Body of pancreas (tissue), 4 donors: Measurements from ENCODE around the gene PRC1. TPM values are rescaled to one million over a fixed set of nuclear protein-coding genes. Genes with fewer than 3 reads are reported as not detected.

Source experiments
- ATAC-seq: fragments of 150-250 bp; one replicate; pipeline ENCODE4 v1.9.1; 2016
- DNase-seq, 4 donors: peaks; one replicate each; pipeline ENCODE4 v3.0.0-alpha.2; 2019
- H3K27ac ChIP-seq, 4 donors: fragments of 200-600 bp; sonication (generic); 1 replicate in 3 of 4; 2 replicates in 1 of 4; pipeline versions ENCODE4 v1.5.1 to v1.6.1; 2016 to 2019; ENCODE audit warnings: mild to moderate bottlenecking in 1 of 4, mixed read lengths in 1 of 4, moderate library complexity in 1 of 4
- H3K27me3 ChIP-seq, 2 donors: fragments of 200-600 bp; sonication (generic); one replicate each; pipeline ENCODE4 v1.6.0; 2016; ENCODE audit warnings: mild to moderate bottlenecking in 1 of 2
- H3K36me3 ChIP-seq, 2 donors: fragments of 200-600 bp; sonication (generic); replicated peaks in 1 of 2; 2 replicates each; pipeline ENCODE4 v1.5.1; 2016; ENCODE audit warnings: low read depth in 2 of 2; ENCODE audit not compliant: insufficient read depth in 1 of 2
- H3K4me1 ChIP-seq: fragments of 200-600 bp; sonication (generic); one replicate; pipeline ENCODE4 v1.6.0; 2016
- H3K4me3 ChIP-seq, 2 donors: fragments of 200-600 bp; sonication (generic); 1 replicate in 1 of 2; 2 replicates in 1 of 2; pipeline ENCODE4 v1.5.1; 2016 to 2019
- H3K9me3 ChIP-seq, 3 donors: fragments of 200-600 bp; sonication (generic); 1 replicate in 2 of 3; 2 replicates in 1 of 3; pipeline ENCODE4 v1.5.1; 2016
- CTCF ChIP-seq, 7 experiments: fragments of 450-650 bp in 4 of 7; fragments of 200-600 bp in 3 of 7; sonication (generic) in 3 of 7; IDR thresholded peaks; one replicate each; pipeline ENCODE4 v1.5.1; 2016 to 2019; ENCODE audit warnings: antibody characterized with exemption in 7 of 7
- POLR2A ChIP-seq, 3 donors: fragments of 450-650 bp; IDR thresholded peaks; one replicate each; pipeline ENCODE4 v1.6.1; 2016; ENCODE audit warnings: antibody characterized with exemption in 3 of 3, mild to moderate bottlenecking in 2 of 3
- WGBS, 2 donors: methylation state at CpG; one replicate each; pipeline ENCODE4 v1.1.5; 2017; 5-methylcytosine and 5-hydroxymethylcytosine counted together
- intact Hi-C: fragments of 100-400 bp; cut with DNase I; formaldehyde crosslinking; loops from one replicate; pipeline ENCODE4 v1.15.1; 2023
- total RNA-seq, 2 donors: library from RNA; depleted of rRNA; stranded (reverse); fragments of >200 nt; gene quantifications; one replicate each; pipeline ENCODE4 v1.1.0, GENCODE V29; 2016

Gene PRC1
- total RNA-seq, 2 donors from 2014 or later: 9.1 to 11.5 TPM

GRCh38 chr15:90952901-90953677 lies 41.2 kb downstream of the PRC1 start:
- H3K9me3 ChIP-seq: no peaks in the 10 kb centered on the region
- DNase-seq (no peak), ATAC-seq (no peak)
- peaks cover 30% of the 10 kb centered on the region for H3K4me1 ChIP-seq
- no peak overlapping the region for H3K27ac ChIP-seq
- H3K4me3 ChIP-seq: no peak overlapping the region
- peaks cover 3 to 23% of the 10 kb centered on the region in 2 donors for H3K36me3 ChIP-seq
- H3K27me3 ChIP-seq: no peaks in the 10 kb centered on the region
- intact Hi-C loops: loop anchor here (5.0 kb wide), 1 partner anchor 89 kb away; no protein-coding TSS in a partner anchor
- TF ChIP-seq POLR2A (IDR thresholded peaks at IDR 0.05): no peak
- no peak for TF ChIP-seq CTCF (IDR thresholded peaks at IDR 0.05)
- whole genome bisulfite sequencing, 2 donors: 90 to 92% methylated on average over 2 to 14 of the region's 14 CpGs

- H3K4me1 ChIP-seq: peaks cover 11% of the 10 kb centered on the region
- H3K9me3 ChIP-seq: no peaks in the 10 kb centered on the region
- TF ChIP-seq CTCF (IDR thresholded peaks at IDR 0.05): no peak
- ATAC-seq: no peak
- 88 to 100% methylated on average over 2 to 6 of the region's 6 CpGs for WGBS, 2 donors
- H3K27ac ChIP-seq: no peak overlapping the region
- H3K36me3 ChIP-seq: peaks cover 11 to 34% of the 10 kb centered on the region in 2 donors
- intact Hi-C loops: loop anchor here (5.0 kb wide), 1 partner anchor 92 kb away; no protein-coding TSS in a partner anchor
- no peaks in the 10 kb centered on the region for H3K27me3 ChIP-seq
- H3K4me3 ChIP-seq: no peak overlapping the region
- no peak for DNase-seq
Observed at GRCh38 chr15:90950676-90951075, 43.7 kb downstream of the PRC1 start.

- WGBS, 2 donors: 91% methylated on average over 20 of the region's 23 CpGs; no CpG with 5 or more reads in 1 of the 2 donors
- intact Hi-C loops: loop anchor here (5.0 kb wide), 1 partner anchor 92 kb away; no protein-coding TSS in a partner anchor
- ATAC-seq (no peak), DNase-seq (no peak)
- no peak overlapping the region for H3K4me3 ChIP-seq
- TF ChIP-seq CTCF (IDR thresholded peaks at IDR 0.05) (no peak), POLR2A (IDR thresholded peaks at IDR 0.05) (no peak)
- H3K9me3 ChIP-seq: no peaks in the 10 kb centered on the region
- no peak overlapping the region for H3K27ac ChIP-seq
- peaks cover 12 to 35% of the 10 kb centered on the region in 2 donors for H3K36me3 ChIP-seq
- no peaks in the 10 kb centered on the region for H3K27me3 ChIP-seq
- H3K4me1 ChIP-seq: peaks cover 5% of the 10 kb centered on the region
Observed at GRCh38 chr15:90949979-90950675, 44.2 kb downstream of the PRC1 start.

- intact Hi-C loops: no loop called here
- ATAC-seq (no peak), DNase-seq (no peak)
- 95 to 98% methylated on average over 8 of the region's 8 CpGs for WGBS, 2 donors
- Histone ChIP-seq H3K36me3 (peaks cover 17 to 45% of the 10 kb centered on the region in 2 donors), H3K9me3 (no peaks in the 10 kb centered on the region), H3K4me1 (no peaks in the 10 kb centered on the region), H3K27ac (no peak overlapping the region), H3K27me3 (no peaks in the 10 kb centered on the region), H3K4me3 (no peak overlapping the region)
- TF ChIP-seq POLR2A (IDR thresholded peaks at IDR 0.05): no peak
- no peak for TF ChIP-seq CTCF (IDR thresholded peaks at IDR 0.05)
Observed at GRCh38 chr15:90948506-90948905, 45.8 kb downstream of the PRC1 start.
